Prostate gland (tissue), 2 donors: ENCODE measurements around the gene ITGA3.

Experiments used
- POLR2A ChIP-seq: fragments of 450-650 bp; IDR thresholded peaks from one replicate; pipeline ENCODE4 v1.6.1; 2016; ENCODE audit warnings: antibody characterized with exemption, mild to moderate bottlenecking
- POLR2AphosphoS5 ChIP-seq: sonication (generic); formaldehyde crosslinking; IDR thresholded peaks from one replicate; pipeline ENCODE4 v1.6.1; 2017; ENCODE audit warnings: antibody characterized with exemption
- TF ChIP-seq, protein P1 (sequence below), 4 experiments: fragments of 200-600 bp in 2 of 4; fragments of 450-650 bp in 2 of 4; sonication (generic) in 2 of 4; IDR thresholded peaks; 1 replicate in 3 of 4; 2 replicates in 1 of 4; pipeline ENCODE4 v1.5.1; 2016 to 2019; ENCODE audit warnings: antibody characterized with exemption in 4 of 4, mild to moderate bottlenecking in 2 of 4, moderate library complexity in 2 of 4

DNA sequence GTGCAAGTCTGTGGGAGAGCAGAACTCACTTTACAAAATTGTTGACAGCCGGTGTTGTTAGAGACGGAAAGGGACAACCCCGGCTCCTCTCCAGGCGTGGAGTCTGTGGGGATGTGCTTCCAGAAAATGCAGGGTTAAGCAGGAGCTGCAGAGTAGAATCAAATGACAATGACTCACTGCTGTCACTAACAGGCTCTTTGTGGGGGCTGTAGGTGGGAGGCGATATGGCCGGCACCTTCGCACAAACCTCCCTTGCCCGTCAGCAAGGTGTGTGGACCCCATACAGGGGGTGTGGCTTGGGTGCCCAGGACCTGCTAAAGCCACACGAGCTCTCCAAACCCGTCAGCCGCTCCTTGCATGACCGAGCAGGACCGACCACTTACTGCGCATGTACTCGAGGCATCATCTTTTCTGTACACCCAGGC, 45.0 kb downstream of the ITGA3 start:
- TF ChIP-seq POLR2A, result no peak
- TF ChIP-seq, protein P1, sequence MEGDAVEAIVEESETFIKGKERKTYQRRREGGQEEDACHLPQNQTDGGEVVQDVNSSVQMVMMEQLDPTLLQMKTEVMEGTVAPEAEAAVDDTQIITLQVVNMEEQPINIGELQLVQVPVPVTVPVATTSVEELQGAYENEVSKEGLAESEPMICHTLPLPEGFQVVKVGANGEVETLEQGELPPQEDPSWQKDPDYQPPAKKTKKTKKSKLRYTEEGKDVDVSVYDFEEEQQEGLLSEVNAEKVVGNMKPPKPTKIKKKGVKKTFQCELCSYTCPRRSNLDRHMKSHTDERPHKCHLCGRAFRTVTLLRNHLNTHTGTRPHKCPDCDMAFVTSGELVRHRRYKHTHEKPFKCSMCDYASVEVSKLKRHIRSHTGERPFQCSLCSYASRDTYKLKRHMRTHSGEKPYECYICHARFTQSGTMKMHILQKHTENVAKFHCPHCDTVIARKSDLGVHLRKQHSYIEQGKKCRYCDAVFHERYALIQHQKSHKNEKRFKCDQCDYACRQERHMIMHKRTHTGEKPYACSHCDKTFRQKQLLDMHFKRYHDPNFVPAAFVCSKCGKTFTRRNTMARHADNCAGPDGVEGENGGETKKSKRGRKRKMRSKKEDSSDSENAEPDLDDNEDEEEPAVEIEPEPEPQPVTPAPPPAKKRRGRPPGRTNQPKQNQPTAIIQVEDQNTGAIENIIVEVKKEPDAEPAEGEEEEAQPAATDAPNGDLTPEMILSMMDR (IDR thresholded peaks at IDR 0.05), result no peak
- TF ChIP-seq POLR2AphosphoS5, result no peak
